Measurements from ENCODE around the gene DARS1.
"Not testable (repeated sequence)": the region's sequence is repeated elsewhere in the genome, so short reads cannot be mapped to it uniquely, and the experiment has no call there.

Gene DARS1

DNA sequence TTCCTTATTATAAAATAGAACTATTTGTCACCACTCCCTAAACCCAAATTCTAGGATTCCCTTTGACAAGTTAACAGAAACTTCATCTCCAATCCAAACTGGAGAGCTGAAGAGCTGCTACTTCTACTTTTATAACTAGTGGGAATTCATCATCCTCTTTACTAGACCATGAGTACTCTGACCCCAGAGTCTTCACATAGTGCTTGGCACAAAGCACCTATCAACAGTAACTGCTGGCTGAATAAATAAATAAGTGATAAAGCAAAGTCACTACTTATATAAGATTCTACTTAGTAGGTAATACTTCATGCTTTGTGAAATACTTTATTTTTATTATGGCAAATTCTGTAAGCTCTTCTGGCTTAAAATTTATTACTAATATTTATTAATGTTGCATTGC lies 49.5 kb downstream of the DARS1 start:
- DNase-seq: no peak

GRCh38 chr2:135931776-135932443 lies 53.5 kb downstream of the DARS1 start:
- no peak for DNase-seq

DNA sequence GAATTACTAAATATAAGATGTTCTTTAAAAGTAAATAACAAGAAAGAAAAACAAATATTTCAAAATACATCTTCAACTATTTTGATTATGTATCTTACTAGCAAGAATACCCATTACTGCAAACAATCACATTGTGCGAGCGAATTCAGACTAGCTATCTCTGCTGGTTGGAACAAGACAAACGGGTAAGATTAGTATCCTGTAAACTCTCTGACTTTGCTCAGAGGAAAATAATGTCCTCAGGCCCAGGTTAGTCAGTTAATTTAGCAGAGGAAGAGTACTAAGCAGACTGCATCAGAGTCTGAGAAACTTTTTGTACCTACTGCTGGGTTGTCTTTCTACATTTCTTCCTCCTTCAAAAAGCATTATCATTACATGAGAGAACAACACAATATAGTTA lies 58.8 kb downstream of the DARS1 start:
- no peak for DNase-seq

GRCh38 chr2:135925571-135925970 lies 59.9 kb downstream of the DARS1 start:
- no peak for DNase-seq

- no peak for DNase-seq
Observed at GRCh38 chr2:135916207-135916606, 69.2 kb downstream of the DARS1 start.

DNA sequence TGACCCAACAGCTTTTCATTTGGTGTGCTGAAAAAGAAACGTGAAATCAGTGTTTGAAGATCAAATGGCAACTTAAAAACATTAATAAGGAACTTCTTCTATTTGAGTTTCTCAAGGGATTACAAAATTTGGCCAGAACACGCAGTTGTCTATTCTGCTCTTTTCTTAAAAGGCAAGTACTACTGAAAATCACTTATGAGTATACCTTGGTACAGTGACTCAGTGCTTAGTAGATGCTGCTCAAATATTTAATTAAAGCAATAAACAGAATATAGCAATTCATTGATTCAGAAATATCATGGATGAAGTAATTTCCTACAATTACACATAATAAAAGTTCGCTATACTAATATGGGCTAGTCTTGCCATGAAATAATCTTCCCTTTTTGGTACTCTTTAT lies 70.9 kb downstream of the DARS1 start:
- no peak for DNase-seq

DNA sequence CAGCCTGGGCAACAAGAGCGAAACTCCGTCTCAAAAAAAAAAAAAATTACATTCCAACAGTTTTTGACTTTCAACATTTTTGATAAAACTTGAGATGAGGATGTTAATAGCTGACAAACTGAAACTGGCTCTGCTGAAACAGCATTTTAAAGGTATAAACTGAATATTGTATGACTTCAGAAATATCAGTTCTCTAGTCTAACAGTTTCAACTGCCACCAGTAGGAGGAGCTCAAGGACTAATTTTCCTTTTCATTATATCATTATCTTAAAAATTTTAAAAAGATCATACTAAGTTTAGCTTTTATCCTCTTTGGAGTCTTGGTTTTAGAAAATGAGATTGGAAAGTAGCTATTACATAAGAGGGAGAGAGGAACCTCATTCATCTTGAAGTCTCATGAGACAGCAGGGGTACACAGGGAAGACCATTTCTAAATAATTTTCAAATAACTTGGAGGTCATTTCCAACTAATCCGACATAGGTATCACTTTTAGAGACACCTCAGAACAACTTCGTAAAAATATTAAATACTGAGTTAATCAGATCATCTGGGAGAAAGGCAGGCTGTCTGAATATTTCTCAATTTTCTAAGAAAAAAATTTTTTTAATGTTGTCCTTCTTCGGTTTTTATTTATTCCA lies 71.6 kb downstream of the DARS1 start:
- no peak for DNase-seq

- DNase-seq: no peak
Observed at GRCh38 chr2:135909976-135910375, 75.5 kb downstream of the DARS1 start.

- no peak for DNase-seq
Observed at GRCh38 chr2:135905679-135906078, 79.7 kb downstream of the DARS1 start.

DNA sequence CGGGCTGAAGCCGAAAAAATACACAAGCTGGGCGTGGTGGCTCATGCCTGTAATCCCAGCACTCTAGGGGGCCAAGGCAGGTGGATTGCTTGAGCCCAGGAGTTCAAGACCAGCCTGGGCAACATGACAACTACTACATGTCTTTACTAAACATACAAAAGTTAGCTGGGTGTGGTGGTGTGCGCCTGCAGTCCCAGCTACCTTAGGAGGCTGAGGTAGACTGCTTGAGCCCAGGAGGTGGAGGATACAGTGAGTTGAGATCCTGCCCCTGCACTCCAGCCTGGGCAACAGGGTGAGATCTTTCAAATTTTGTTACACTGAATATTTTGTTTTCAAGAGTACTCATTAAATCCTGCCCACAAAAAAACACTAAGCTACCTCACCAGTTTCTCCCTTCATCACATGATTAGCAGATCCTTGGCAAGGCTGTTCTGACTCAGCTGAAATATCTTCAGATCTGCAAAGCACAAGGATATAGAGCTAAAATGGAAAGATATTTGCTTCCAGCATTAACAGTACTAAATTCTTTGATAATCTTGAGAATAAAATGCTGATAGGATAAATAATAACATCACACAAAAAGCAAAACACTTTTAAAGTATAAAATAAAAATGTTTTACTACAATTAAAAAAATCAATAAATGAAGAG lies 81.0 kb downstream of the DARS1 start:
- DNase-seq: no peak

DNA sequence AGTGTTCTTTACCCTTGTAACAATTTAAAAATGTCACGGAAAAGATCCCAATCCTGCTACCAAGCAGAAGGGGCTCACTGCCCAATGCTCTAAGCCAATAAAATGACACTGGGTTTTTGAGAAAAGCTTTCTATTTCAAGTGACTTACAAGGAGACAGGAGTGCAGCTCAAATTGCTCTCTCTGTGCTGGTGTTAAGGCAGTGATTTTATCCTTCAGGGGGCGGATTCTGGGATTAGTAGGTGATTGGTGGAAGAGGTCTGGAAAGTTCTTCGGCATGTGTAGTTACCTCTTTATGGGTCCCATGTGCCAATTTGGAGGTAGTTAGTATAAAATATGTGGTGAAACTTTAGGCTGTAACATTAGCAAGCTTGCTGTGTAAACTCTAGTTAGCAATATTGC lies 81.8 kb downstream of the DARS1 start:
- DNase-seq: no peak

DNA sequence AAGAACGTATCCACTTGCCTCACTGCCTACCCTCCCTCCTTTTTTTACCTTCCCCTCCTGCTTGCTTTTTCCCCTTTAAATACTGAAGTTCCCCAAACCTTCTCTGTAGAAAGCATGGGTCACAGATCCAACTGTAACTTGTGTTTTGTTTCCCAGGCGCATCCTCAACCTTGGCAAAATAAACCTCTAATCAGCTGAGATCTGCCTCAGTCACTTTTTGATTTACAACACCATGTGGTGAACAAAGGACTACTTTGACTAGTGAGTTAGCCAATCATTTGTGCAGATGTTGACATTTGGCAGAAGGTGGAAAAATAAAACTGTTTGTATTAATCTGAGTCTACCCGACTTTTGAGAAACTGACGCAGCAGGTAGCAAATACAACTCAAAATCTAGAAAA lies 85.9 kb downstream of the DARS1 start:
- no peak for DNase-seq

GRCh38 chr2:135898234-135898786 lies 87.1 kb downstream of the DARS1 start:
- DNase-seq: no peak

DNA sequence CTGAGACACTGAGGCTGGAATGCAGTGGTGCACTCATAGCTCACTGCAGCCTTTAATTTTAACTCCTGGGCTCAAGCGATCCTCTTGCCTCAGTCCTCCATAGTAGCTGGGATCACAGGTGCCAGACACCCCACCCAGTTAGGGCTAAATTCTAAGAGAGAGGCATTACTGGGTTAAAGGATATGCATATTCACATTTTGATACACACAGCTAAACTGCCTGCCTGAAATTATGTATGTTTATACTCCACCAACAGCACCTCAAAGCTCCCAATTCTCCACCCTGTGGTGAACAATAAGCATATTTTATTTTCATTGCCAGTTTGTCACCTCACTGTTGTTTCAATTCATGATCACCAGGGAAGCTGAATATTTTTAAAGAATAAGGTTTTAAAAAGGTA lies 90.5 kb downstream of the DARS1 start:
- DNase-seq: no peak

DNA sequence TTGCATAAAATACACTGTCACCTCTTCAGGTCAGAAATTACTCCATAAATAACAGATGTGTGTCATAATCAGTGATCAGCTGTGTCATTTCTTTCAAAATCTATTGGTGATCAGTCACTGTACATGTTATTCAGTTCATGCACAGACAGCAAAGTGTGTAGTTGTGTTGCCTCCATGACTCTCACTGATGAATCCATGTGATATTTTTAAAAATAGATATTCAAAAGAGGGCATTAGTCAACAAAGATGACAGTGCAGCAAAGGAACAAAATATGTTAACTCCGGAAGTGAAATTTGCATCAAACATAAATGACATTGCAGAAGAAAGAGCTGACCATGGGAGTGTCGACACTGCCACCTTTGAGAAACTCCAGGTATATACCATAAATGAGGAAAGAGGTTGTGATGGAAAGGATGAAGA lies 92.0 kb downstream of the DARS1 start:
- DNase-seq: no peak

- DNase-seq: no peak
Observed at GRCh38 chr2:135890835-135891234, 94.6 kb downstream of the DARS1 start.

DNA sequence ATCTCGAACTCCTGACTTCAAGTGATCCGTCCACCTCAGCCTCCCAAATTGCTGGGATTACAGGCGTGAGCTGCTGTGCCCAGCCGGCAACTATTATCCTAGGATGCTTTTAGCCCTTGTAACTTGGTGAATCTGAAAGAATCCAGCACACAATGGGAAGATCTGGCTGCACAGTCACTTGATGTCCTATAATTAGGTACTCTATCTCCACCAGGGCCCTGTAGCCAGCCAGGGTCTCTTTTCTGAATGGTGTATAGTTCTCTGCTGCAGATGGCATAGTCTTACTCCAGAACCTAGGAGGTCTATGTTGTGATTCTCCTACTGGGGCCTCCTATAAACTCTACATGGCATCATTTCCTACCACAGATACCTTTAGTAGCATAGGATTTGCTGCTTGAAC lies 95.3 kb downstream of the DARS1 start:
- no peak for DNase-seq

- not testable (repeated sequence) for DNase-seq
Observed at GRCh38 chr2:135888587-135888986, 96.8 kb downstream of the DARS1 start.

- no peak for DNase-seq
Observed at GRCh38 chr2:135885709-135886108, 99.7 kb downstream of the DARS1 start.

GRCh38 chr2:135882415-135882814 lies 103.0 kb downstream of the DARS1 start:
- DNase-seq: no peak

- DNase-seq: not testable (repeated sequence)
Observed at GRCh38 chr2:135876770-135877169, 108.7 kb downstream of the DARS1 start.

DNA sequence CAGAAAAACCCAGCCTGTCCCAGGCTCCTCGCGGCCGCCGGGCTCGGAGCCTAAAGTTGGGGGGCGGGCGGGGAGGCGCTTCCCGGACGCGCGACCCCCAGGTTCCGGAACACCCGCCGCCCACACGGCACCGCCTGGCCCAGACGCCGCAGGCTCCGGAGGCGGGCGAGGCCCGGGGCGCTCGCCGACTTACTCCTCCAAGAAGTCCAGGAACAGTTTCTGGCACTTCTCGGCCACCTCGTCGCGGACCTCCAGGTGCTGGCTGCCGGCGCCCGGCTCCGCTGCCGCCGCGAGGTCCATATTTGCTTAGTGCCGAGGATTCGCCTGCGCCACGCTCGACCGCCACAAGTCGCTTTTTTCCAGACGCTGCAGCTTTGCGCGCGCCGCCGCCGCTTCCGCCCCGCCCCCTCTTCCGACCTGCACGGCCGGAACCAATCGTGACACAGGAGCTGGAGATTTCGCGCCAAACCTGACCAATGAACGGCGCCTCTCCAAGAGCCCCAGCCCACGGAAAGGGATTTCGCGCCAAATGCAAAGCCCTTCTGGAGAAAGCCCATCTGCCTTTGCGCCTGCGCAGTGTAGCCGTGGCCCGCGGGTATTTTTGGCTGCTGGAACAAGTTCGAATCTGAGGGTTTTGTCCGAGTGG lies 109.2 kb downstream of the DARS1 start, which contains the start of gene MCM6:
Gene MCM6, minus strand, starts transcription at position 378 of the 646 bp plus-strand sequence. Its CDS starts 78 bp downstream, at position 300.
- peak; percentile 98 for DNase-seq

- peak; percentile 75 for DNase-seq
Observed at GRCh38 chr2:135875491-135876065, 109.8 kb downstream of the DARS1 start.
